Stimulated activated effector memory CD8-positive, alpha-beta T cell treated with anti-CD3 and anti-CD28 coated beads, Interleukin-12 subunit alpha, Interleukin-12 subunit beta, amount 100 ng/mL, for 72 hours (primary cell): Measurements from ENCODE around the gene PRRT1B.
A peak's percentile ranks its signal among the peaks of the same experiment; 100 is the strongest.

ENCODE experiments used
- ATAC-seq: fragments of 150-1000 bp; cut with Tn5 transposase; 2 replicates; pipeline ENCODE4 v1.10.0; 2021
- DNase-seq, 2 donors: peaks; one replicate each; pipeline ENCODE4 v3.0.0; 2021 to 2022; ENCODE audit warnings: low spot score in 2 of 2
- H3K27ac Mint-ChIP-seq: one replicate; pipeline ENCODE4 v1.8.0; 2022; ENCODE audit warnings: mild to moderate bottlenecking, mixed read lengths
- H3K36me3 Mint-ChIP-seq: one replicate; pipeline ENCODE4 v1.8.0; 2022; ENCODE audit warnings: mild to moderate bottlenecking, mixed read lengths
- H3K4me1 Mint-ChIP-seq: one replicate; pipeline ENCODE4 v1.8.0; 2022; ENCODE audit warnings: mixed read lengths
- H3K4me3 Mint-ChIP-seq: one replicate; pipeline ENCODE4 v1.8.0; 2022; ENCODE audit warnings: mild to moderate bottlenecking, mixed read lengths
- H3K9me3 Mint-ChIP-seq: one replicate; pipeline ENCODE4 v1.8.0; 2022; ENCODE audit warnings: mixed read lengths

The PRRT1B gene

GRCh38 chr9:131554843-131555351 is 9.6 kb downstream of the PRRT1B start:
- DNase-seq (no peak), ATAC-seq (peak; percentile 31)
- Mint-ChIP-seq H3K27ac (no peak overlapping the region), H3K9me3 (no peaks in the 10 kb centered on the region), H3K36me3 (peaks cover 5% of the 10 kb centered on the region), H3K4me3 (peak overlapping the region; percentile 22), H3K4me1 (no peaks in the 10 kb centered on the region)

GRCh38 chr9:131555841-131556673 is 10.7 kb downstream of the PRRT1B start:
- no peak for ATAC-seq
- DNase-seq: no peak
- Mint-ChIP-seq H3K36me3 (peaks cover 5% of the 10 kb centered on the region), H3K9me3 (no peaks in the 10 kb centered on the region), H3K27ac (no peak overlapping the region), H3K4me3 (no peak overlapping the region), H3K4me1 (no peaks in the 10 kb centered on the region)

- Mint-ChIP-seq H3K9me3 (no peaks in the 10 kb centered on the region), H3K4me1 (no peaks in the 10 kb centered on the region), H3K27ac (no peak overlapping the region), H3K4me3 (no peak overlapping the region), H3K36me3 (peaks cover 5% of the 10 kb centered on the region)
- DNase-seq (no peak), ATAC-seq (no peak)
Measured at GRCh38 chr9:131557855-131558548, 12.7 kb downstream of the PRRT1B start.

- DNase-seq: no peak
- H3K9me3 Mint-ChIP-seq: no peaks in the 10 kb centered on the region
- no peak overlapping the region for H3K4me3 Mint-ChIP-seq
- H3K4me1 Mint-ChIP-seq: no peaks in the 10 kb centered on the region
- no peak overlapping the region for H3K27ac Mint-ChIP-seq
- H3K36me3 Mint-ChIP-seq: peaks cover 5% of the 10 kb centered on the region
- ATAC-seq: no peak
Measured at GRCh38 chr9:131559421-131560000, 14.2 kb downstream of the PRRT1B start.

- H3K9me3 Mint-ChIP-seq: no peaks in the 10 kb centered on the region
- no peak overlapping the region for H3K4me3 Mint-ChIP-seq
- DNase-seq (no peak), ATAC-seq (no peak)
- H3K27ac Mint-ChIP-seq: no peak overlapping the region
- no peaks in the 10 kb centered on the region for H3K4me1 Mint-ChIP-seq
- H3K36me3 Mint-ChIP-seq: peaks cover 20% of the 10 kb centered on the region
Measured at GRCh38 chr9:131562032-131562959, 17.0 kb downstream of the PRRT1B start.

GRCh38 chr9:131565369-131565768 is 20.0 kb downstream of the PRRT1B start:
- DNase-seq (no peak), ATAC-seq (no peak)
- Mint-ChIP-seq H3K9me3 (no peaks in the 10 kb centered on the region), H3K36me3 (peaks cover 41% of the 10 kb centered on the region), H3K4me3 (no peak overlapping the region), H3K27ac (no peak overlapping the region), H3K4me1 (no peaks in the 10 kb centered on the region)

- H3K27ac Mint-ChIP-seq: no peak overlapping the region
- ATAC-seq (no peak), DNase-seq (no peak)
- H3K9me3 Mint-ChIP-seq: no peaks in the 10 kb centered on the region
- H3K36me3 Mint-ChIP-seq: peaks cover 49% of the 10 kb centered on the region
- H3K4me1 Mint-ChIP-seq: no peaks in the 10 kb centered on the region
- no peak overlapping the region for H3K4me3 Mint-ChIP-seq
Measured at GRCh38 chr9:131566158-131566557, 20.8 kb downstream of the PRRT1B start.

GRCh38 chr9:131567910-131568309 is 22.6 kb downstream of the PRRT1B start:
- ATAC-seq (peak; percentile 46), DNase-seq (no peak)
- Mint-ChIP-seq H3K4me1 (no peaks in the 10 kb centered on the region), H3K4me3 (no peak overlapping the region), H3K36me3 (peaks cover 66% of the 10 kb centered on the region), H3K27ac (no peak overlapping the region), H3K9me3 (no peaks in the 10 kb centered on the region)

GRCh38 chr9:131574730-131575640 is 29.7 kb downstream of the PRRT1B start:
- H3K9me3 Mint-ChIP-seq: no peaks in the 10 kb centered on the region
- H3K27ac Mint-ChIP-seq: no peak overlapping the region
- no peak for ATAC-seq
- no peak overlapping the region for H3K4me3 Mint-ChIP-seq
- DNase-seq: no peak
- H3K36me3 Mint-ChIP-seq: peaks cover 100% of the 10 kb centered on the region
- peaks cover 29% of the 10 kb centered on the region for H3K4me1 Mint-ChIP-seq

GRCh38 chr9:131575946-131576853 is 30.9 kb downstream of the PRRT1B start:
- ATAC-seq: no peak
- no peak for DNase-seq
- Mint-ChIP-seq H3K9me3 (no peaks in the 10 kb centered on the region), H3K4me3 (no peak overlapping the region), H3K36me3 (peaks cover 100% of the 10 kb centered on the region), H3K27ac (peak overlapping the region; percentile 70), H3K4me1 (peaks cover 31% of the 10 kb centered on the region)

GRCh38 chr9:131577005-131578000 is 32.0 kb downstream of the PRRT1B start:
- DNase-seq (no peak), ATAC-seq (no peak)
- H3K9me3 Mint-ChIP-seq: no peaks in the 10 kb centered on the region
- peaks cover 100% of the 10 kb centered on the region for H3K36me3 Mint-ChIP-seq
- H3K27ac Mint-ChIP-seq: peak overlapping the region; percentile 50
- peaks cover 31% of the 10 kb centered on the region for H3K4me1 Mint-ChIP-seq
- no peak overlapping the region for H3K4me3 Mint-ChIP-seq

GRCh38 chr9:131578021-131578420 is 32.7 kb downstream of the PRRT1B start:
- H3K9me3 Mint-ChIP-seq: no peaks in the 10 kb centered on the region
- H3K4me1 Mint-ChIP-seq: peaks cover 32% of the 10 kb centered on the region
- ATAC-seq: no peak
- peak overlapping the region; percentile 50 for H3K27ac Mint-ChIP-seq
- H3K36me3 Mint-ChIP-seq: peaks cover 100% of the 10 kb centered on the region
- no peak overlapping the region for H3K4me3 Mint-ChIP-seq
- DNase-seq: no peak
